BE2C (cell line): Measurements from ENCODE around the gene GPR152. TPM values are rescaled to one million over a fixed set of nuclear protein-coding genes. Genes with fewer than 3 reads are reported as not detected.

ENCODE experiments used
- DNase-seq: peaks from one replicate; pipeline ENCODE4 v3.0.0-alpha.2; 2020
- H3K27me3 ChIP-seq: fragments of 250-450 bp; sonication (Bioruptor Pico); 2 replicates; pipeline ENCODE4 v1.5.1; 2020; ENCODE audit warnings: mild to moderate bottlenecking
- H3K36me3 ChIP-seq: fragments of 250-450 bp; sonication (Bioruptor Pico); 2 replicates; pipeline ENCODE4 v1.5.1; 2020; ENCODE audit warnings: mild to moderate bottlenecking
- H3K4me1 ChIP-seq: fragments of 250-450 bp; sonication (Bioruptor Pico); 2 replicates; pipeline ENCODE4 v1.5.1; 2020
- H3K4me3 ChIP-seq: 2 replicates; pipeline ENCODE4 v1.5.1; 2011; ENCODE audit warnings: low read depth, low read length
- H3K9me3 ChIP-seq: fragments of 250-450 bp; sonication (Bioruptor Pico); 2 replicates; pipeline ENCODE4 v1.5.1; 2020
- polyA plus RNA-seq: library from polyadenylated mRNA; unstranded; fragments of >200 nt; gene quantifications from one replicate; pipeline ENCODE4 v1.2.1, GENCODE V29; 2012; ENCODE audit warnings: low read depth, missing spikeins; ENCODE audit not compliant: insufficient read length, insufficient read depth
- TF ChIP-seq, protein P1 (sequence below): IDR thresholded peaks from 2 replicates; pipeline ENCODE4 v1.5.1; 2012; ENCODE audit warnings: mild to moderate bottlenecking, low read depth, low read length

GPR152 gene, protein sequence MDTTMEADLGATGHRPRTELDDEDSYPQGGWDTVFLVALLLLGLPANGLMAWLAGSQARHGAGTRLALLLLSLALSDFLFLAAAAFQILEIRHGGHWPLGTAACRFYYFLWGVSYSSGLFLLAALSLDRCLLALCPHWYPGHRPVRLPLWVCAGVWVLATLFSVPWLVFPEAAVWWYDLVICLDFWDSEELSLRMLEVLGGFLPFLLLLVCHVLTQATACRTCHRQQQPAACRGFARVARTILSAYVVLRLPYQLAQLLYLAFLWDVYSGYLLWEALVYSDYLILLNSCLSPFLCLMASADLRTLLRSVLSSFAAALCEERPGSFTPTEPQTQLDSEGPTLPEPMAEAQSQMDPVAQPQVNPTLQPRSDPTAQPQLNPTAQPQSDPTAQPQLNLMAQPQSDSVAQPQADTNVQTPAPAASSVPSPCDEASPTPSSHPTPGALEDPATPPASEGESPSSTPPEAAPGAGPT
- not detected for polyA plus RNA-seq

DNA sequence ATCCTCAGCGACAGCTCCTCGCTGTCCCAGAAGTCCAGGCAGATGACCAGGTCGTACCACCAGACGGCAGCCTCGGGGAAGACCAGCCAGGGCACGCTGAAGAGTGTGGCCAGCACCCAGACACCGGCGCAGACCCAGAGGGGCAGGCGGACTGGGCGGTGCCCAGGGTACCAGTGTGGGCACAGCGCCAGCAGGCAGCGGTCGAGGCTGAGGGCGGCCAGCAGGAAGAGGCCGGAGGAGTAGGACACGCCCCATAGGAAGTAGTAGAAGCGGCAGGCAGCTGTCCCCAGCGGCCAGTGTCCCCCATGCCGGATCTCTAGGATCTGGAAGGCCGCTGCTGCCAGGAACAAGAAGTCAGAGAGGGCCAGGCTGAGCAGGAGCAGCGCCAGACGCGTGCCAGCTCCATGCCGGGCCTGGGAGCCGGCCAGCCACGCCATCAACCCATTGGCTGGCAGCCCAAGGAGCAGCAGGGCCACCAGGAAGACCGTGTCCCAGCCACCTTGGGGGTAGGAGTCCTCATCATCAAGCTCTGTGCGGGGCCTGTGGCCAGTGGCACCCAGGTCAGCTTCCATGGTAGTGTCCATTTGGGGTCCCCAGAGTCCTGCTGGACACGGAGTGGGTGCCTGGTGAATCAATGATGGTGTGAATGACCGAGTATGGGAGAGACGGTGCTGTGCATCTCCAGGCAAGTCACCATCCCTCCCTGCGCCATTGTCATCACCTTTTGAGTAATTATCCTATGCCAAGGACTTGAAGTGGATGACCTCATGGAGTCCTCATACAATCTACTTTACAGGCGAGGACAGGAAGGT is at the start of gene GPR152:
TSS of gene GPR152 (minus strand) at position 589 of the 812 bp plus-strand sequence. CDS start at position 584, 5 bp downstream.
- TF ChIP-seq, protein P1, sequence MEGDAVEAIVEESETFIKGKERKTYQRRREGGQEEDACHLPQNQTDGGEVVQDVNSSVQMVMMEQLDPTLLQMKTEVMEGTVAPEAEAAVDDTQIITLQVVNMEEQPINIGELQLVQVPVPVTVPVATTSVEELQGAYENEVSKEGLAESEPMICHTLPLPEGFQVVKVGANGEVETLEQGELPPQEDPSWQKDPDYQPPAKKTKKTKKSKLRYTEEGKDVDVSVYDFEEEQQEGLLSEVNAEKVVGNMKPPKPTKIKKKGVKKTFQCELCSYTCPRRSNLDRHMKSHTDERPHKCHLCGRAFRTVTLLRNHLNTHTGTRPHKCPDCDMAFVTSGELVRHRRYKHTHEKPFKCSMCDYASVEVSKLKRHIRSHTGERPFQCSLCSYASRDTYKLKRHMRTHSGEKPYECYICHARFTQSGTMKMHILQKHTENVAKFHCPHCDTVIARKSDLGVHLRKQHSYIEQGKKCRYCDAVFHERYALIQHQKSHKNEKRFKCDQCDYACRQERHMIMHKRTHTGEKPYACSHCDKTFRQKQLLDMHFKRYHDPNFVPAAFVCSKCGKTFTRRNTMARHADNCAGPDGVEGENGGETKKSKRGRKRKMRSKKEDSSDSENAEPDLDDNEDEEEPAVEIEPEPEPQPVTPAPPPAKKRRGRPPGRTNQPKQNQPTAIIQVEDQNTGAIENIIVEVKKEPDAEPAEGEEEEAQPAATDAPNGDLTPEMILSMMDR, result no peak
- Histone ChIP-seq H3K9me3 (no peaks in the 10 kb centered on the region), H3K27me3 (no peaks in the 10 kb centered on the region), H3K4me1 (no peaks in the 10 kb centered on the region), H3K36me3 (no peaks in the 10 kb centered on the region), H3K4me3 (no peak within 1 kb of the TSS)
- no peak for DNase-seq

DNA sequence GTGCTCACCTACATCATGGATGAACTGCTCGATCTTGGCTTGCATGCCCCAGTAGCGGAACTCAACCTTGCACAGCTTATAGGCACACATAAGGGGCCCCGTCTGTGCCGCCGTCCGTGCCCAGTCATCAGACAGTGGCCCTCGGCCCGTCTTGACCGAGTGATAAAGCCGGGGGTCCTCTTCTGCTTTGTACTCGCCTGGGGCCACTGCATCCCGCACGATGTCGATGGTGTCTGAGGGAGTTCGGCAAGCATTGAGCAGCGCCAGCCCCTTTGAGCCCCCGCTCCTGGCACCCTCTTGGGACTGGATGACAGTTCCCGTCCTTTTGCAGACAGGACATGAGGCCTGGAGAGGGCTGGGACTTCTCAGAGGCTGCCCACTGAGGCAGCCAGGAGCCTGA is 49.3 kb upstream of the GPR152 start:
- DNase-seq, result no peak
- Histone ChIP-seq H3K36me3 (no peaks in the 10 kb centered on the region), H3K4me1 (peaks cover 6% of the 10 kb centered on the region; the same call in 1 of the 2 replicates), H3K27me3 (no peaks in the 10 kb centered on the region), H3K9me3 (no peaks in the 10 kb centered on the region), H3K4me3 (no peak overlapping the region)
- TF ChIP-seq, protein P1, result no peak

DNA sequence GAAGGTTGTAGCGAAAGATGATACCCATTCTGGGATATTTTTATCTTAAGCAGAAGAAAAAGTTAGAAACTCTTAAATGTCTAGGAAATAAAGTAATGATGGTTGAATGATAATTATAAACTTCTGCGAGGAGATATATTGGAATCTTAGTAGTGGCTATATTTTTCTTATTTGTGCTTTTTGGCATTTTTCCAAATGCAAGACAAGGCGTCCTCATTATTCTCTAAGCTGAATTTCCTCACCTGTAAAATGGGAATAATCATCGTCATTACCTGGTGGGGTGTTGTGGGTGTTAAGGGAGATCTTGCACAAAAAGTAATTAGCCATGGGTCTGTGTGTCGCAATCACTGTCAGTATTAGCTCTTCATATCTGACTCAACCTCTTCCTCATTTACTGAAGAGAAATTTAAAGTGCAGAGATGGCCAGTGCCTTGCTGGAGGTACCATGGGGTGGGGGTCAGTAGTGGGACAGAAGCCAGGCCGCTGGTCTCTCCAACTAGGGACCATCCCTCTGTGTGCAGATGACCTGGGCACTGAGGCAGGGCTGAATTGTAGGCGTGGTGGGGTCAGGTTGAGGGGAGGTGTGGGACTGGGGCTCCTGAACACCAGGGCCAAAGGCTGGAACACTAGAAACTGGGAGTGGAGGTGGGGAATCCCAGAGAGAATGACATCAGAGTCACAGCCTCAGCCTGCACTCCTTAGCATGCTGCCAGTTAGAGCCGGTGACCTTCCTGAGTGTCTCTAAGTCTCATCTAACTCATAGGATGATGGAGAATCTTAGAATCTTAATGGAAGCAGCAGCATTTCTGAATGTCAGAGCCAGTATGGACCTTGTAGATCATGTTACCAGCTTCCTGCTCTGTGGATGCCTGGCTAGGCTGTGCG is 48.5 kb upstream of the GPR152 start:
- Histone ChIP-seq H3K9me3 (no peaks in the 10 kb centered on the region), H3K4me1 (peaks cover 6% of the 10 kb centered on the region; the same call in 1 of the 2 replicates), H3K4me3 (no peak overlapping the region), H3K27me3 (no peaks in the 10 kb centered on the region), H3K36me3 (no peaks in the 10 kb centered on the region)
- no peak for DNase-seq
- TF ChIP-seq, protein P1, result no peak

DNA sequence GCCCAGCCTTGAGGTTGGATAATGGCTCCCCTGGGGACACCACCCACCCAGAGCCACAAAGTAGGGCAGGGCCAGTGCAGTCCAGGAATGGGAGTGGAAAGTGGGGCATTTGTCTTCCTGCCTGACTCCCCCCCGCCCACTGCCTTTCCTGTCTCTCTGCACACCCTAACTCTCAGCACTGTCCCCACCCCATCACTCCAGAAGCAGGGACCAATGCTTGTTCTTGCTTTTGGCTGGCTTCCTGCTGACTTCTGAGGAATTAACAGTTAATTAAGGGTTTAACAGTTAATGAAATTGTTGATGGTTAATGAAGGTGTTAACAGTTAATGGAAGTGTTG is 47.9 kb upstream of the GPR152 start:
- Histone ChIP-seq H3K4me3 (no peak overlapping the region), H3K36me3 (no peaks in the 10 kb centered on the region), H3K27me3 (no peaks in the 10 kb centered on the region), H3K9me3 (no peaks in the 10 kb centered on the region), H3K4me1 (peaks cover 2% of the 10 kb centered on the region; the same call in 1 of the 2 replicates)
- TF ChIP-seq, protein P1, result no peak
- DNase-seq, result no peak

DNA sequence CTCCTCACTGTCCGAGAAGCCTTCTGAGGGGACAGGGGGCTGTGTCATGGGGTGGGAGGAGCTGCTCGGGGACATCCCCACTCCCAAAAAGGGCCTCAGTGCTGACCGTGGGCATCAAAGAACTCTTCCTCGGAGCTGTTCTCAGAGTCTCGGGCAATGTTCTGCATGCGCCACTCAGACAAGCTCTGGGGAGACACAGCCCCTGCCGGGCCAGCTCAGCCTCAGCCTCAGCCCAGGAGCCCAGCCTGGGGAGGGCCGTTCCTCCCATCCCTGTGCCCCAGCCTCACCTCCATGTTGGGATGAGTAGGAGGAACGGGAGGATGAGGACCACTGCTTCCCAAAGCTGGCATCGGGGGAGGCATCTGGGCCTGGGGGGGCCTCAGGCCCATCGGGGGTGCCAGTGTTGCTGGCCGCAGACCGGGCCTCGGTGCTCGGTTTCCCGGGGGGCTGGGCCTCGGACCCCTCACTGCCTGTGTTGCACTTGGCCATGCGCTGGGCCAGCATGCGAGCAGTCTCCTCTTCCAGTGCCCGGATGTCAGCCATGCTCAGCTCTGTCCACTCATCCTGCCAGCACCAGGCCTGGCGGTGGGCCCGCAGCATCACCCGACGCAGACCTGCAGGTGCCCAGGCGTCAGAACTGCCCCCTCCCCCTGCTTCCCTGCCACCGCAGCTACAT is 47.4 kb upstream of the GPR152 start:
- DNase-seq, result no peak
- H3K36me3 ChIP-seq, result no peaks in the 10 kb centered on the region
- TF ChIP-seq, protein P1, result no peak
- H3K27me3 ChIP-seq, result no peaks in the 10 kb centered on the region
- H3K9me3 ChIP-seq, result no peaks in the 10 kb centered on the region
- no peaks in the 10 kb centered on the region for H3K4me1 ChIP-seq
- no peak overlapping the region for H3K4me3 ChIP-seq
